Breast epithelium (tissue), 4 donors: ENCODE measurements around the gene RFC5. TPM values are rescaled to one million over a fixed set of nuclear protein-coding genes. Genes with fewer than 3 reads are reported as not detected.

ENCODE experiments used
- DNase-seq, 2 donors: peaks; one replicate each; pipeline ENCODE4 v3.0.0-alpha.2; 2019; ENCODE audit warnings: low spot score in 2 of 2
- H3K27ac ChIP-seq, 2 donors: fragments of 200-600 bp; sonication (generic) in 1 of 2; one replicate each; pipeline ENCODE4 v1.5.1; 2016 to 2019; ENCODE audit warnings: mild to moderate bottlenecking in 1 of 2
- H3K27me3 ChIP-seq, 2 donors: fragments of 200-600 bp; sonication (generic) in 1 of 2; one replicate each; pipeline versions ENCODE4 v1.5.1 to v1.6.0; 2017 to 2019; ENCODE audit warnings: control low read depth in 1 of 2, mild to moderate bottlenecking in 1 of 2
- H3K36me3 ChIP-seq: fragments of 200-600 bp; one replicate; pipeline ENCODE4 v1.5.1; 2019
- H3K4me1 ChIP-seq, 2 donors: fragments of 200-600 bp; sonication (generic); one replicate each; pipeline ENCODE4 v1.5.1; 2016 to 2019; ENCODE audit warnings: control low read depth in 1 of 2
- H3K4me3 ChIP-seq, 3 donors: fragments of 200-600 bp; sonication (generic); 1 replicate in 2 of 3; 2 replicates in 1 of 3; pipeline ENCODE4 v1.5.1; 2016 to 2019; ENCODE audit warnings: mild to moderate bottlenecking in 3 of 3, moderate library complexity in 2 of 3
- H3K9me3 ChIP-seq, 2 donors: fragments of 200-600 bp; sonication (generic) in 1 of 2; one replicate each; pipeline ENCODE4 v1.5.1; 2016 to 2019; ENCODE audit warnings: control low read depth in 1 of 2
- CTCF ChIP-seq, 3 donors: fragments of 450-650 bp; IDR thresholded peaks; one replicate each; pipeline ENCODE4 v1.5.1; 2016 to 2017; ENCODE audit warnings: antibody characterized with exemption in 3 of 3, mild to moderate bottlenecking in 3 of 3, moderate library complexity in 3 of 3
- POLR2A ChIP-seq: fragments of 450-650 bp; IDR thresholded peaks from one replicate; pipeline ENCODE4 v1.6.1; 2016; ENCODE audit warnings: antibody characterized with exemption, mild to moderate bottlenecking, moderate library complexity
- POLR2AphosphoS5 ChIP-seq, 3 donors: sonication (generic); formaldehyde crosslinking; IDR thresholded peaks; one replicate each; pipeline ENCODE4 v1.6.1; 2017; ENCODE audit warnings: antibody characterized with exemption in 3 of 3
- intact Hi-C: fragments of 100-400 bp; cut with DNase I; formaldehyde crosslinking; loops from one replicate; pipeline ENCODE4 v1.15.1; 2023; ENCODE audit warnings: low total_unique reads
- total RNA-seq, 3 donors: library from RNA; depleted of rRNA; stranded (reverse); fragments of >200 nt; gene quantifications; one replicate each; pipeline ENCODE4 v1.1.0, GENCODE V29; 2016

The RFC5 gene
- total RNA-seq, 3 donors from 2014 or later = 9.3 to 19.3 (median 16.1) TPM

GRCh38 chr12:118023301-118023860 is 6.9 kb downstream of the RFC5 start:
- TF ChIP-seq POLR2AphosphoS5 (IDR thresholded peaks at IDR 0.05) (no peak), POLR2A (no peak)
- H3K9me3 ChIP-seq = no peaks in the 10 kb centered on the region
- no peak overlapping the region for H3K4me3 ChIP-seq
- H3K27ac ChIP-seq = no peak overlapping the region
- no peaks in the 10 kb centered on the region for H3K27me3 ChIP-seq
- no peak for DNase-seq
- intact Hi-C loops = no loop called here
- no peaks in the 10 kb centered on the region for H3K36me3 ChIP-seq
- H3K4me1 ChIP-seq = no peaks in the 10 kb centered on the region

DNA sequence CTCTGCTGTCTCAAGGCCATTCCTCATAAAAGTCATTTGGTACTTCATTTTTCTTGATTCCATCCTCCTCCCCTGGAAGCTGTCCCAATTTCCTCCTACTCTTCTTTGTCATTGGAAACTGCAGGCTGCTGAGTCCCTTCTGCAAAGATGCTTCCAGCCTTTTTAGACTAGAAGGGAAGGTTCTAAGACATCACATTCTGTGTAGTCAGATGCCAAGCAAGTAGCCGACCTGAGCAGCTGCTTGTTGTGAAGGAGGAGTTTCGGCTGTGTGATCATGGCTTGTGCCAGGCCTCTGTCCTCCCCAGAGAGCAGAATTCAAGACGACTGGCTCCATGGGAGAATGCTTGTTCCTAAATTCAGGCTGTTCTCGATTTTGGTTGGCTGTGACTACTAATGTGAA is 8.7 kb downstream of the RFC5 start:
- H3K4me3 ChIP-seq = no peak overlapping the region
- H3K36me3 ChIP-seq = no peaks in the 10 kb centered on the region
- no peaks in the 10 kb centered on the region for H3K27me3 ChIP-seq
- no peak for TF ChIP-seq CTCF (IDR thresholded peaks at IDR 0.05)
- no peak for TF ChIP-seq POLR2A
- no peak for TF ChIP-seq POLR2AphosphoS5 (IDR thresholded peaks at IDR 0.05)
- no peaks in the 10 kb centered on the region for H3K4me1 ChIP-seq
- no peaks in the 10 kb centered on the region for H3K9me3 ChIP-seq
- H3K27ac ChIP-seq = no peak overlapping the region
- intact Hi-C loops = no loop called here
- no peak for DNase-seq

- TF ChIP-seq CTCF (IDR thresholded peaks at IDR 0.05) (no peak), POLR2AphosphoS5 (IDR thresholded peaks at IDR 0.05) (no peak), POLR2A (no peak)
- intact Hi-C loops = no loop called here
- H3K9me3 ChIP-seq = no peaks in the 10 kb centered on the region
- no peak overlapping the region for H3K27ac ChIP-seq
- H3K36me3 ChIP-seq = peaks cover 8% of the 10 kb centered on the region
- no peaks in the 10 kb centered on the region for H3K27me3 ChIP-seq
- no peak for DNase-seq
- no peak overlapping the region for H3K4me3 ChIP-seq
- H3K4me1 ChIP-seq = no peaks in the 10 kb centered on the region
These were observed 12.7 kb downstream of the RFC5 start for GRCh38 chr12:118029166-118029565.

DNA sequence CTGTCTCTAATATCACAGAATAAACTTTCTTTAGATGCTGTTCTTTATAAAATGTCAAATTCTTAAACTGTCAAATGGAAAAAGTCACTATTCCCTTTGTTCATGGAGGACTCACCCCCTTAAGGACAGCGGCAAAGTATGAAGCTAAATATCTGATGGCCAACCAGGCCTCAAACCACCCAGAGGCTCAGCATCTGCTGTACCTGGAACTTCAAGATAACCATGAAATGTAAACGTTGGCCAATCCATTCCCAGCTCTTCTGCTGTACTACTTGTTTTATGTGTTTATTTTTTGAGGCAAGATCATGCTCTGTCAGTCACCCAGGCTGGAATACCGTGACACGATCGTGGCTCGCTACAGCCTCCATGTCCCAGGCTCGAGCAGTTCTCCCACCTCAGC is 15.7 kb downstream of the RFC5 start:
- H3K27ac ChIP-seq = no peak overlapping the region
- H3K9me3 ChIP-seq = no peaks in the 10 kb centered on the region
- H3K36me3 ChIP-seq = peaks cover 8% of the 10 kb centered on the region
- TF ChIP-seq POLR2A (no peak), POLR2AphosphoS5 (IDR thresholded peaks at IDR 0.05) (no peak), CTCF (IDR thresholded peaks at IDR 0.05) (no peak)
- intact Hi-C loops = no loop called here
- no peak for DNase-seq
- H3K4me3 ChIP-seq = no peak overlapping the region
- H3K27me3 ChIP-seq = no peaks in the 10 kb centered on the region
- H3K4me1 ChIP-seq = no peaks in the 10 kb centered on the region

DNA sequence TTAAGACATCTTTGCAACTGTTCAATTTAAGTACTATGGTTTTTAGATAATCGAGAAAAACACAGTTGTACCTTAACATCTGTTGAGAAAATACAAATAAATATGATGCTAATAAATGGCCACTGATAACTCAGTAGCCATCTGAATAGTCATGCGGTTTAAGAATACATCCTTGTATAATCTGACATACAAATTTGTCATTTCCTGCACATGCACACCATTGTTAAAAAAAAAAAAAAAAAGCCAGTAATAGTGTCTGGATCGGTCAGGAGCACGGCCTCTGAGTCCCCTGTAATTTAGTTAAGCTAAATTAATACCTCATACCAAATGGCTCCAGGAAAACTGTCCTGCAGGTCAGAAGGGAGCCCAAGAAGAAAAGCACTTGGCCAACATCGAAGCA is 16.8 kb downstream of the RFC5 start:
- no peak for DNase-seq
- Histone ChIP-seq H3K4me3 (no peak overlapping the region), H3K4me1 (no peaks in the 10 kb centered on the region), H3K36me3 (peaks cover 8% of the 10 kb centered on the region), H3K27ac (no peak overlapping the region), H3K9me3 (no peaks in the 10 kb centered on the region), H3K27me3 (no peaks in the 10 kb centered on the region)
- TF ChIP-seq CTCF (IDR thresholded peaks at IDR 0.05) (no peak), POLR2A (no peak), POLR2AphosphoS5 (IDR thresholded peaks at IDR 0.05) (no peak)
- intact Hi-C loops = no loop called here

DNA sequence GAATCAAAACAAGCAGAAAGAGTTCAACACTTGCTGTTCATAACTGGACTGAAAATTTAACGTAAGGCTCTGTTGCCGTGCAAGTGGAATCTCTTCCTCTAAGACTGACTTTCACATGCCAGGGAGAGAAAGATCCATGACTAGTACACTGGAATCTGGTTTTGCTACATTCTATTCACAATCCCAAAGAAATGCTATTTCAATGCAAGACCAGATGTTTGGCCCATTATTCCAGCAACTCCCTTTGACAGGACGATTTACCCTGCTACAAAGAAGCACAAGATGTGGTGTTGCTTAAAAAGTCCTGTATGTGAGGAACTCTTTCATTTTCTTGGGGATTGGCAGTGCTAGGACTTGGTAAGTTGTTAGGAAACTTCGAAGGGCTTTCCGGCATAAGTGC is 17.4 kb downstream of the RFC5 start:
- H3K27me3 ChIP-seq = no peaks in the 10 kb centered on the region
- DNase-seq = no peak
- H3K4me1 ChIP-seq = no peaks in the 10 kb centered on the region
- H3K9me3 ChIP-seq = no peaks in the 10 kb centered on the region
- H3K36me3 ChIP-seq = peaks cover 8% of the 10 kb centered on the region
- no peak overlapping the region for H3K27ac ChIP-seq
- intact Hi-C loops = no loop called here
- TF ChIP-seq POLR2A = no peak
- no peak for TF ChIP-seq CTCF (IDR thresholded peaks at IDR 0.05)
- no peak for TF ChIP-seq POLR2AphosphoS5 (IDR thresholded peaks at IDR 0.05)
- H3K4me3 ChIP-seq = no peak overlapping the region
